H9 (cell line): ENCODE measurements around the gene SYT7. TPM values are rescaled to one million over a fixed set of nuclear protein-coding genes. Genes with fewer than 3 reads are reported as not detected.
A peak's percentile ranks its signal among the peaks of the same experiment; 100 is the strongest.

ENCODE experiments used
- DNase-seq: peaks from one replicate; pipeline ENCODE4 v3.0.0-alpha.2; 2017
- H2AFZ ChIP-seq: one replicate; pipeline ENCODE4 v1.6.1; 2013; ENCODE audit warnings: mild to moderate bottlenecking, low read length, control low read depth, moderate library complexity
- H2AK5ac ChIP-seq: 2 replicates; pipeline ENCODE4 v1.6.1; 2013; ENCODE audit warnings: low read length, control low read depth, mixed read lengths; ENCODE audit not compliant: insufficient read length
- H2BK120ac ChIP-seq: one replicate; pipeline ENCODE4 v1.6.1; 2013; ENCODE audit warnings: low read depth, mild to moderate bottlenecking, low read length, control low read depth, inconsistent platforms; ENCODE audit not compliant: poor library complexity, severe bottlenecking
- H2BK12ac ChIP-seq: 2 replicates; pipeline ENCODE4 v1.6.1; 2013; ENCODE audit warnings: low read length, control low read depth, mixed read lengths, low read depth; ENCODE audit not compliant: insufficient read length
- H2BK15ac ChIP-seq: 2 replicates; pipeline ENCODE4 v1.6.1; 2013; ENCODE audit warnings: low read depth, low read length, control low read depth
- H2BK20ac ChIP-seq: one replicate; pipeline ENCODE4 v1.6.1; 2013; ENCODE audit warnings: low read depth, mild to moderate bottlenecking, low read length, control low read depth, inconsistent platforms; ENCODE audit not compliant: poor library complexity, severe bottlenecking
- H2BK5ac ChIP-seq: 2 replicates; pipeline ENCODE4 v1.6.1; 2013; ENCODE audit warnings: low read length, control low read depth, mixed read lengths; ENCODE audit not compliant: insufficient read length
- H3K14ac ChIP-seq: 2 replicates; pipeline ENCODE4 v1.6.1; 2013; ENCODE audit warnings: low read length, control low read depth; ENCODE audit not compliant: insufficient read depth
- H3K18ac ChIP-seq: 2 replicates; pipeline ENCODE4 v1.6.1; 2013; ENCODE audit warnings: low read depth, mild to moderate bottlenecking, mixed read lengths, low read length, control low read depth; ENCODE audit not compliant: insufficient read length
- H3K23ac ChIP-seq: 2 replicates; pipeline ENCODE4 v1.6.1; 2013; ENCODE audit warnings: low read length, control low read depth, mixed read lengths, low read depth; ENCODE audit not compliant: insufficient read length
- H3K23me2 ChIP-seq: 2 replicates; pipeline ENCODE4 v1.6.1; 2013; ENCODE audit warnings: low read depth, mild to moderate bottlenecking, mixed read lengths, low read length, control low read depth; ENCODE audit not compliant: insufficient read length, poor library complexity, severe bottlenecking
- H3K27ac ChIP-seq: 2 replicates; pipeline ENCODE4 v1.5.1; 2013; ENCODE audit warnings: low read length, control low read depth, mixed read lengths, low read depth; ENCODE audit not compliant: insufficient read length
- H3K27me3 ChIP-seq: 2 replicates; pipeline ENCODE4 v1.6.1; 2013; ENCODE audit warnings: low read length, control low read depth, inconsistent platforms; ENCODE audit not compliant: insufficient read depth
- H3K4ac ChIP-seq: 2 replicates; pipeline ENCODE4 v1.6.1; 2013; ENCODE audit warnings: low read depth, mild to moderate bottlenecking, control low read depth, inconsistent platforms, low read length, moderate library complexity
- H3K4me1 ChIP-seq: 2 replicates; pipeline ENCODE4 v1.6.1; 2013; ENCODE audit warnings: low read length, control low read depth, inconsistent platforms; ENCODE audit not compliant: insufficient read depth
- H3K4me2 ChIP-seq: 2 replicates; pipeline ENCODE4 v1.6.1; 2013; ENCODE audit warnings: low read length, control low read depth, mixed read lengths; ENCODE audit not compliant: insufficient read length, insufficient read depth
- H3K56ac ChIP-seq: 2 replicates; pipeline ENCODE4 v1.6.1; 2013; ENCODE audit warnings: low read depth, mild to moderate bottlenecking, mixed read lengths, low read length, control low read depth; ENCODE audit not compliant: insufficient read length
- H3K79me1 ChIP-seq: 2 replicates; pipeline ENCODE4 v1.6.1; 2013; ENCODE audit warnings: low read depth, mild to moderate bottlenecking, moderate library complexity, low read length, control low read depth, inconsistent platforms; ENCODE audit not compliant: insufficient read depth, poor library complexity, severe bottlenecking
- H3K79me2 ChIP-seq: 2 replicates; pipeline ENCODE4 v1.6.1; 2013; ENCODE audit warnings: low read length, control low read depth, inconsistent platforms; ENCODE audit not compliant: insufficient read depth
- H3K9ac ChIP-seq: 2 replicates; pipeline ENCODE4 v1.6.1; 2013; ENCODE audit warnings: low read length, control low read depth, mixed read lengths; ENCODE audit not compliant: insufficient read length; ENCODE audit errors: extremely low read depth
- H3K9me3 ChIP-seq: one replicate; pipeline ENCODE4 v1.6.1; 2013; ENCODE audit warnings: low read depth, low read length, inconsistent platforms; ENCODE audit not compliant: control insufficient read depth
- H3T11ph ChIP-seq: one replicate; pipeline ENCODE4 v1.6.1; 2013; ENCODE audit warnings: mild to moderate bottlenecking, low read length, control low read depth, inconsistent platforms
- H4K20me1 ChIP-seq: one replicate; pipeline ENCODE4 v1.6.1; 2013; ENCODE audit not compliant: control insufficient read depth, insufficient read length, insufficient read depth
- H4K5ac ChIP-seq: 2 replicates; pipeline ENCODE4 v1.6.1; 2013; ENCODE audit warnings: low read depth, mild to moderate bottlenecking, mixed read lengths, low read length, control low read depth; ENCODE audit not compliant: insufficient read length
- H4K8ac ChIP-seq: replicated peaks from 2 replicates; pipeline ENCODE4 v1.6.1; 2013; ENCODE audit warnings: low read length, control low read depth, mixed read lengths, low read depth; ENCODE audit not compliant: insufficient read length
- H4K91ac ChIP-seq: 2 replicates; pipeline ENCODE4 v1.6.1; 2013; ENCODE audit warnings: low read depth, mild to moderate bottlenecking, moderate library complexity, mixed read lengths, low read length, control low read depth; ENCODE audit not compliant: insufficient read length
- H3K27ac Mint-ChIP-seq, 3 experiments: 2 replicates in 2 of 3; 3 replicates in 1 of 3; pipeline ENCODE4 v1.8.0; 2020 to 2021; ENCODE audit warnings: mixed read lengths in 3 of 3, mild to moderate bottlenecking in 1 of 3, moderate library complexity in 1 of 3
- H3K27me3 Mint-ChIP-seq: 2 replicates; pipeline ENCODE4 v1.8.0; 2021; ENCODE audit warnings: low read depth, mild to moderate bottlenecking, moderate library complexity, mixed read lengths
- H3K36me3 Mint-ChIP-seq, 3 experiments: 2 replicates in 2 of 3; 3 replicates in 1 of 3; pipeline ENCODE4 v1.8.0; 2020 to 2021; ENCODE audit warnings: low read depth in 3 of 3, mixed read lengths in 3 of 3; ENCODE audit not compliant: insufficient read depth in 1 of 3
- H3K4me1 Mint-ChIP-seq, 2 experiments: 2 replicates each; pipeline ENCODE4 v1.8.0; 2020; ENCODE audit warnings: mixed read lengths in 2 of 2
- H3K4me3 Mint-ChIP-seq, 2 experiments: 2 replicates in 1 of 2; 3 replicates in 1 of 2; pipeline ENCODE4 v1.8.0; 2020 to 2021; ENCODE audit warnings: mild to moderate bottlenecking in 2 of 2, mixed read lengths in 2 of 2, moderate library complexity in 1 of 2
- H3K9me3 Mint-ChIP-seq, 2 experiments: 2 replicates in 1 of 2; 3 replicates in 1 of 2; pipeline ENCODE4 v1.8.0; 2020; ENCODE audit warnings: mild to moderate bottlenecking in 2 of 2, mixed read lengths in 2 of 2, moderate library complexity in 1 of 2
- WGBS: extraction: QIAGEN DNeasy Blood & Tissue Kit; methylation state at CpG from one replicate; pipeline ENCODE4 v1.1.7; 2013; ENCODE audit warnings: missing lambda C conversion rate, low lambda C conversion rate, mixed read lengths; ENCODE audit not compliant: insufficient read length; ENCODE audit errors: extremely low coverage; 5-methylcytosine and 5-hydroxymethylcytosine counted together
- total RNA-seq: library from RNA; stranded (reverse); gene quantifications from 2 replicates; pipeline ENCODE4 v1.2.1, GENCODE V29; 2021
- TF ChIP-seq, protein P1 (sequence below): fragments of 200-600 bp; sonication (generic); conservative IDR thresholded peaks from 3 replicates; pipeline ENCODE4 v1.8.0; 2021; ENCODE audit warnings: antibody characterized with exemption, mild to moderate bottlenecking

Gene SYT7
- total RNA-seq, 1 experiment from 2014 or later, result 8.8 TPM

DNA sequence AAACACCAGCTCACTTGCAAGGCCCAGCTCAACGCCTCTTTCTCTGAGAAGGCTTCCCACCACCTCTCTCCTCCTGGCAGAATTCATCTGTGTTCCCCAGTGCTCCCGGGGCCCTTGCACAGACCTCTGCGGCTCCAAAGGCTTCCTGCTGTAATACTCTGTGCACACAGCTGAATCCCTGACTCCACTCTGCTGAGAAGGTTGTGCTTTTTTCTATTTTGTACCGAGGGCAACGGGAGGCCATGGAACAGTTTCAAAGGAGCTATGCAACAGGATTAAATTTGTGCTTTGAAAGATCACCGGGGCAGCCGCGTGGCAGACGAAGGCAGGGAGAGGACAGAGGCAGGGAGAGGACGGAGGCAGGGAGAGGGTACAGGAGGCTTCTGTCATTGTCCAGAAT, 49.2 kb upstream of the SYT7 start:
- no peaks in the 10 kb centered on the region for H4K20me1 ChIP-seq
- H3K9me3 Mint-ChIP-seq, result no peaks in the 10 kb centered on the region
- no peaks in the 10 kb centered on the region for H3K79me1 ChIP-seq
- H2BK12ac ChIP-seq, result no peak overlapping the region
- H2AFZ ChIP-seq, result no peak overlapping the region
- no peaks in the 10 kb centered on the region for H3K27me3 ChIP-seq
- no peak overlapping the region for H2BK15ac ChIP-seq
- H3K9me3 ChIP-seq, result no peaks in the 10 kb centered on the region
- H3K4me1 Mint-ChIP-seq, result peaks cover 40 to 44% of the 10 kb centered on the region in 2 experiments
- H3K4me3 Mint-ChIP-seq, result no peak overlapping the region
- H3K9ac ChIP-seq, result no peak overlapping the region
- peaks cover 6% of the 10 kb centered on the region; the same call in 1 of the 2 replicates for H3K4me1 ChIP-seq
- WGBS, result no CpG with 5 or more reads among the region's 10 CpGs
- no peaks in the 10 kb centered on the region for H3K23me2 ChIP-seq
- no peak overlapping the region for H3K56ac ChIP-seq
- no peak overlapping the region; a peak in 1 of 7 replicates for H3K27ac Mint-ChIP-seq
- H3T11ph ChIP-seq, result no peak overlapping the region
- H4K8ac ChIP-seq, result peak overlapping the region; percentile 52
- H3K27ac ChIP-seq, result no peak overlapping the region
- H2AK5ac ChIP-seq, result no peak overlapping the region
- no peak overlapping the region for H4K5ac ChIP-seq
- TF ChIP-seq, protein P1, sequence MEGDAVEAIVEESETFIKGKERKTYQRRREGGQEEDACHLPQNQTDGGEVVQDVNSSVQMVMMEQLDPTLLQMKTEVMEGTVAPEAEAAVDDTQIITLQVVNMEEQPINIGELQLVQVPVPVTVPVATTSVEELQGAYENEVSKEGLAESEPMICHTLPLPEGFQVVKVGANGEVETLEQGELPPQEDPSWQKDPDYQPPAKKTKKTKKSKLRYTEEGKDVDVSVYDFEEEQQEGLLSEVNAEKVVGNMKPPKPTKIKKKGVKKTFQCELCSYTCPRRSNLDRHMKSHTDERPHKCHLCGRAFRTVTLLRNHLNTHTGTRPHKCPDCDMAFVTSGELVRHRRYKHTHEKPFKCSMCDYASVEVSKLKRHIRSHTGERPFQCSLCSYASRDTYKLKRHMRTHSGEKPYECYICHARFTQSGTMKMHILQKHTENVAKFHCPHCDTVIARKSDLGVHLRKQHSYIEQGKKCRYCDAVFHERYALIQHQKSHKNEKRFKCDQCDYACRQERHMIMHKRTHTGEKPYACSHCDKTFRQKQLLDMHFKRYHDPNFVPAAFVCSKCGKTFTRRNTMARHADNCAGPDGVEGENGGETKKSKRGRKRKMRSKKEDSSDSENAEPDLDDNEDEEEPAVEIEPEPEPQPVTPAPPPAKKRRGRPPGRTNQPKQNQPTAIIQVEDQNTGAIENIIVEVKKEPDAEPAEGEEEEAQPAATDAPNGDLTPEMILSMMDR, result no peak
- H2BK120ac ChIP-seq, result no peak overlapping the region
- H3K36me3 Mint-ChIP-seq, result no peaks in the 10 kb centered on the region
- H3K18ac ChIP-seq, result no peak overlapping the region
- no peak overlapping the region for H3K4ac ChIP-seq
- H2BK5ac ChIP-seq, result no peak overlapping the region
- no peak overlapping the region for H2BK20ac ChIP-seq
- H4K91ac ChIP-seq, result no peak overlapping the region
- H3K27me3 Mint-ChIP-seq, result peaks cover 1% of the 10 kb centered on the region; the same call in 1 of the 2 replicates
- no peak overlapping the region for H3K4me2 ChIP-seq
- H3K23ac ChIP-seq, result no peak overlapping the region
- no peaks in the 10 kb centered on the region for H3K79me2 ChIP-seq
- peak overlapping the region; percentile 61 for H3K14ac ChIP-seq
- no peak for DNase-seq
